Epithelial cell of prostate (primary cell): ENCODE data around the gene AK8.

Source experiments
- DNase-seq: peaks from one replicate; pipeline ENCODE4 v3.0.0-alpha.2; 2011; ENCODE audit warnings: low read depth, low spot score
- H3K27ac ChIP-seq: fragments of 450-650 bp; 2 replicates; pipeline ENCODE4 v1.5.1; 2017; ENCODE audit warnings: mild to moderate bottlenecking

Gene AK8

DNA sequence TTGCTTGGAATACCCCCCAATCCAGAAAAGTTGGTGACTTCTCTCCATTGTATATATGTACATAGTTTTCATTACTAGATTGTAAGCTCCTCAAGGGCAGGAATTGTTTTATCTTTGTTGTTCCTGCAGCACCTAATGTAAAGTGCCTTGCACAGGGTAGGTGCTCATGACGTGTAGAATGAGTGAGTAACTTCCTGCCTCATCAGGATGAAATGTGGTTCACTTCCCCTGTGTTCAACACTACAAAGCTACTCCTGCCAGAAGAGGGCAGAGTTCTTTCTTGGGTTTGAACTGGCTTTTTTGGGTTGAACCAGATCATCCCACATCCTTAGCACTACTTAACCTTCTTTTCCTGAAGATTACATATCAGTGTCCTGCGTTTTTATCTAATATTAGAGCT lies 183.9 kb downstream of the AK8 start:
- H3K27ac ChIP-seq = no peak overlapping the region
- DNase-seq = no peak

DNA sequence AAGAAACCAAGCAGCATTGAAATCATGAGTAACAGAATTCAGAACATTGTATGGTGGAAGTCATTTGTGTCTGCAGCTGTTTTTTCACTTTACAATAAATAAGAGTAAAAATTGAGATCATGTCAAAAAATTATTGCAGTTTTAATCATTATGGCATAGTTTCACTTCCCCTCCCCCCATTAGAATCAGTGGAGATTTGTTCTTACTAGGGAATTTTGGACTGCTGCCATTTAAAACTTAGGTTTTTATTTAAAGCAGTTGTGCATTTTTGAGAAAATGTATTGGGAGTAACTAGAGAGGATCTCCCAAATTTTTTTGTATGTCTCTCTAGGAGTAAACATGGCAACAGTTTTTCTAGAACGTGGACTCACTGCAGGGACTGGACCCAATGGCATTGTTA lies 187.4 kb downstream of the AK8 start:
- no peak for DNase-seq
- no peak overlapping the region for H3K27ac ChIP-seq

DNA sequence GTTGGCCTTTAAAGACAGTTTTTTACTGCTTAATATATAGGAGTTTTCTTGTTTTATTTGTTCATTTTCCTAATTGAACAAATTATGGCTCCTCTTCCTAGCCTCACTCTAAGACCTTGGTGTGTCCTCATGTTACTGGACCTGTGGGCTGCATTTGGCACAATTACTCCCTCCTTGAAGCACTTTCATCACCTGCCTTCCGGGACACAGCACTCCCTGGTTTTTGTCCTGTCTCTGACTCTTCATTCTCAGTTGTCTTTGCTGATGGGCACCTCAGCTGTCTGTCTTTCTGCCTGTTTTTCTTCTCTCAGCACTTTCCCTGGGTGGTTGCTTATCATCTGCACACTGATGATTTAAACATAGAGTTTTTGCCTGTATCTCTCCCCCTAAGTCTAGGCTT lies 194.2 kb downstream of the AK8 start:
- no peak for DNase-seq
- H3K27ac ChIP-seq = no peak overlapping the region

DNA sequence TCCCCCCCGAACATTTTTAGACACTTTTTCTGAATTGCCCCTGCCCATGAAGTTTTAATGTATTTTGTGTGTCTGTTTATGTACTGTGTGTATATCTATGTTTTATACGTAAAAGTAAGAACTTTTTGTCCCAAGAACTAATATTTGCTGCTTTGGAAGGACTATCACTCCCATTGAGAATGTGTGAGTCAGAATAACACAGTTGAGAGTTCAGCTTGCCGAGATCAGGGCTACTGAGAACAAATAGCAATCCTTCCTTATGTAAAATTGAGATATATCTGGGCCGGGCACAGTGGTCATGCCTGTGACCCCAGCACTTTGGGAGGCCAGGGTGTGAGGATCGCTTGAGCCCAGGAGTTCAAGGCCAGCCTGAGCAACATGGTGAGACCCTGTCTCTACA lies 196.5 kb downstream of the AK8 start:
- no peak overlapping the region for H3K27ac ChIP-seq

DNA sequence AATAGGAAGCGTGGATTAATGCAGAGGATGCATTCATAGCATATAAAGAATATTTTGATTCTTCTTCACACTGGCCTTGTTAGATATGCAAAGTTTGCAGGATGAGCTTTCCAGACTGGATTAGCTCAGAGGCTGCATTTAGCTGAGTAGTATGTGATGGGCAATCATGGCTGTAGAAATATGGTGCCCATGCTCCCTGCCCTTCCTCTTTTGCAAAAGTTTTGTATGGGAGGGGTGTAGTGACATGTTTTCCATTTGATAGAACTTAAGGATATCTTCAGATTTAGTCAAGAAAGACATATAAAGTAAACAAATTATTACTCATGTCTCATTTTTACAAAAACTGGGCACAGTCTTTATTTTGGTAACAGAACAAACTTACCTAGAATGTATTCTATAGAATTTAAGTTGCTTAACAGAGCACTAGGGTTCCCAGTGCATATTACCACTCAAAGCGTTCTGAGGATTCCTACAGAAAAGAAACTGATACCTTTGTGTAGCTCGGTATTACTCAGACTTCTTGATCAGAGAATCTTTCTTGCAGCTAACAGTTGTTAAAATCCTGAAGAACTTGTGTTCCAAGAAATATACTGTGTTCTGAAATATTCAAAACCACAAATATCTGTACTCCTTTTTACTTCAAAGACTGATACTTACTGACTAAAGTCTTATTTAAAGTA lies 198.0 kb downstream of the AK8 start:
- no peak for DNase-seq

More for the DNA sequence above, 196.5 kb downstream of the AK8 start:
- no peak for DNase-seq

DNA sequence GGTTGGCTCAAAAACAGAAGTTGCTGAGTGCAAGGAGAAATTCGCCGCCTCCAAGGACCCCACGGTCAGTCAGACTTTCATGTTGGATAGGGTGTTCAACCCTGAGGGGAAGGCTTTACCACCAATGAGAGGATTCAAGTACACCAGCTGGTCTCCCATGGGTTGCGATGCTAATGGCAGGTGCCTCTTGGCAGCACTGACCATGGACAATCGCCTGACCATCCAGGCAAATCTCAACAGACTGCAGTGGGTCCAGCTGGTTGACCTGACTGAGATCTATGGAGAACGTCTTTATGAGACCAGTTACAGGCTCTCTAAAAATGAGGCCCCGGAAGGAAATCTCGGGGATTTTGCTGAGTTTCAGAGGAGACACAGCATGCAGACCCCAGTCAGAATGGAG lies 200.1 kb downstream of the AK8 start:
- no peak for DNase-seq
- H3K27ac ChIP-seq = no peak overlapping the region

More for the DNA sequence above, 198.0 kb downstream of the AK8 start:
- no peak overlapping the region for H3K27ac ChIP-seq
